Esophagus muscularis mucosa (tissue), 4 donors: ENCODE data around the gene EIF4G3. TPM values are rescaled to one million over a fixed set of nuclear protein-coding genes. Genes with fewer than 3 reads are reported as not detected.
"Not testable (repeated sequence)": the region's sequence is repeated elsewhere in the genome, so short reads cannot be mapped to it uniquely, and the experiment has no call there.

Experiments
- DNase-seq: peaks from one replicate; pipeline ENCODE4 v3.0.0-alpha.2; 2017; ENCODE audit errors: extremely low spot score
- H3K27ac ChIP-seq, 4 donors: fragments of 200-600 bp; sonication (generic); replicated peaks in 1 of 4; 1 replicate in 3 of 4; 2 replicates in 1 of 4; pipeline ENCODE4 v1.5.1; 2016 to 2019; ENCODE audit warnings: mild to moderate bottlenecking in 1 of 4
- H3K27me3 ChIP-seq, 4 donors: fragments of 200-600 bp; sonication (generic); one replicate each; pipeline versions ENCODE4 v1.5.1 to v1.6.0; 2016 to 2019
- H3K36me3 ChIP-seq, 4 donors: fragments of 200-600 bp; sonication (generic); one replicate each; pipeline ENCODE4 v1.5.1; 2016 to 2019
- H3K4me1 ChIP-seq, 4 donors: fragments of 200-600 bp; sonication (generic); one replicate each; pipeline ENCODE4 v1.5.1; 2016 to 2019
- H3K4me3 ChIP-seq, 4 donors: fragments of 200-600 bp; sonication (generic); 1 replicate in 2 of 4; 2 replicates in 2 of 4; pipeline ENCODE4 v1.5.1; 2016 to 2019; ENCODE audit warnings: mild to moderate bottlenecking in 4 of 4, moderate library complexity in 1 of 4
- H3K9me3 ChIP-seq, 4 donors: fragments of 200-600 bp; sonication (generic); 1 replicate in 3 of 4; 2 replicates in 1 of 4; pipeline ENCODE4 v1.5.1; 2016 to 2019
- CTCF ChIP-seq, 3 experiments: fragments of 200-600 bp in 2 of 3; fragments of 450-650 bp in 1 of 3; sonication (generic) in 2 of 3; IDR thresholded peaks; one replicate each; pipeline ENCODE4 v1.5.1; 2017 to 2019; ENCODE audit warnings: antibody characterized with exemption in 3 of 3, mild to moderate bottlenecking in 2 of 3, moderate library complexity in 1 of 3
- EP300 ChIP-seq: sonication (generic); formaldehyde crosslinking; IDR thresholded peaks from one replicate; pipeline ENCODE4 v1.6.1; 2017; ENCODE audit warnings: antibody characterized with exemption
- POLR2A ChIP-seq: fragments of 450-650 bp; IDR thresholded peaks from one replicate; pipeline ENCODE4 v1.6.1; 2017; ENCODE audit warnings: antibody characterized with exemption, moderate library complexity, mild to moderate bottlenecking, low read depth
- POLR2AphosphoS5 ChIP-seq, 2 donors: sonication (generic); formaldehyde crosslinking; IDR thresholded peaks; one replicate each; pipeline ENCODE4 v1.6.1; 2017; ENCODE audit warnings: antibody characterized with exemption in 2 of 2
- WGBS: methylation state at CpG from one replicate; pipeline ENCODE4 v1.1.5; 2018; 5-methylcytosine and 5-hydroxymethylcytosine counted together
- intact Hi-C: fragments of 100-400 bp; cut with DNase I; formaldehyde crosslinking; loops from one replicate; pipeline ENCODE4 v1.15.1; 2023
- total RNA-seq, 4 donors: library from RNA; depleted of rRNA; stranded (reverse); fragments of >200 nt; gene quantifications; one replicate each; pipeline versions ENCODE4 v1.1.0 to v1.2.1, GENCODE V29; 2016

The EIF4G3 gene
- total RNA-seq, 4 donors from 2014 or later, result 43.7 to 64.0 (median 62.2) TPM

GRCh38 chr1:21059021-21059420 lies 117.7 kb downstream of the EIF4G3 start:
- no peak overlapping the region for H3K4me3 ChIP-seq
- no peaks in the 10 kb centered on the region for H3K27me3 ChIP-seq
- peaks cover 0 to 3% (median 0%) of the 10 kb centered on the region in 4 donors for H3K4me1 ChIP-seq
- intact Hi-C loops, result no loop called here
- no peak overlapping the region for H3K27ac ChIP-seq
- no peaks in the 10 kb centered on the region for H3K9me3 ChIP-seq
- DNase-seq, result no peak
- no peaks in the 10 kb centered on the region for H3K36me3 ChIP-seq
- TF ChIP-seq EP300 (no peak), CTCF (IDR thresholded peaks at IDR 0.05) (no peak), POLR2AphosphoS5 (IDR thresholded peaks at IDR 0.05) (no peak), POLR2A (no peak)

- Histone ChIP-seq H3K27ac (no peak overlapping the region), H3K9me3 (no peaks in the 10 kb centered on the region), H3K27me3 (no peaks in the 10 kb centered on the region), H3K36me3 (no peaks in the 10 kb centered on the region), H3K4me3 (no peak overlapping the region), H3K4me1 (peaks cover 0 to 3% (median 0%) of the 10 kb centered on the region in 4 donors)
- intact Hi-C loops, result no loop called here
- DNase-seq, result no peak
- 79% methylated on average over 3 of the region's 3 CpGs for WGBS
- TF ChIP-seq CTCF (IDR thresholded peaks at IDR 0.05) (no peak), POLR2AphosphoS5 (IDR thresholded peaks at IDR 0.05) (no peak), EP300 (no peak), POLR2A (no peak)
These were observed 118.5 kb downstream of the EIF4G3 start for GRCh38 chr1:21058035-21058793.

GRCh38 chr1:21053189-21053928 lies 123.3 kb downstream of the EIF4G3 start:
- WGBS, result 90% methylated on average over 4 of the region's 59 CpGs
- H3K36me3 ChIP-seq, H3K27ac ChIP-seq, H3K27me3 ChIP-seq, DNase-seq, H3K9me3 ChIP-seq, intact Hi-C loops, H3K4me3 ChIP-seq: not testable (repeated sequence)
- peaks cover 0 to 13% (median 6%) of the 10 kb centered on the region in 4 donors for H3K4me1 ChIP-seq

- intact Hi-C loops, result no loop called here
- no peak overlapping the region for H3K27ac ChIP-seq
- 89% methylated on average over 3 of the region's 3 CpGs for WGBS
- DNase-seq, result no peak
- TF ChIP-seq POLR2AphosphoS5 (IDR thresholded peaks at IDR 0.05), result no peak
- TF ChIP-seq POLR2A, result no peak
- no peak for TF ChIP-seq EP300
- no peak for TF ChIP-seq CTCF (IDR thresholded peaks at IDR 0.05)
- no peaks in the 10 kb centered on the region for H3K9me3 ChIP-seq
- no peaks in the 10 kb centered on the region for H3K27me3 ChIP-seq
- H3K36me3 ChIP-seq, result no peaks in the 10 kb centered on the region
- H3K4me3 ChIP-seq, result no peak overlapping the region
- H3K4me1 ChIP-seq, result peaks cover 0 to 10% (median 6%) of the 10 kb centered on the region in 4 donors
These were observed 124.7 kb downstream of the EIF4G3 start for GRCh38 chr1:21052034-21052433.

- H3K27ac ChIP-seq, result no peak overlapping the region
- no peak overlapping the region for H3K4me3 ChIP-seq
- peaks cover 0 to 15% (median 6%) of the 10 kb centered on the region in 4 donors for H3K4me1 ChIP-seq
- no peaks in the 10 kb centered on the region for H3K36me3 ChIP-seq
- TF ChIP-seq CTCF (IDR thresholded peaks at IDR 0.05) (no peak), POLR2A (no peak)
- no peaks in the 10 kb centered on the region for H3K9me3 ChIP-seq
- 77% methylated on average over 2 of the region's 2 CpGs for WGBS
- no peaks in the 10 kb centered on the region for H3K27me3 ChIP-seq
- intact Hi-C loops, result no loop called here
- DNase-seq, result no peak
These were observed 125.4 kb downstream of the EIF4G3 start for GRCh38 chr1:21051177-21051825.
